Gastrocnemius medialis (tissue), 4 donors: ENCODE data around the gene RNF223.

ENCODE experiments used
- CTCF ChIP-seq, 5 experiments: fragments of 450-650 bp in 3 of 5; fragments of 200-600 bp in 2 of 5; sonication (generic) in 2 of 5; IDR thresholded peaks in 4 of 5; conservative IDR thresholded peaks in 1 of 5; 1 replicate in 4 of 5; 2 replicates in 1 of 5; pipeline ENCODE4 v1.5.1; 2016 to 2019; ENCODE audit warnings: antibody characterized with exemption in 5 of 5, mild to moderate bottlenecking in 3 of 5, moderate library complexity in 3 of 5
- POLR2A ChIP-seq, 2 donors: fragments of 450-650 bp; IDR thresholded peaks; one replicate each; pipeline ENCODE4 v1.6.1; 2017; ENCODE audit warnings: antibody characterized with exemption in 2 of 2, mild to moderate bottlenecking in 2 of 2, moderate library complexity in 2 of 2

- TF ChIP-seq CTCF (IDR thresholded peaks at IDR 0.05 in 4 of 5, conservative IDR thresholded peaks at IDR 0.05 in 1 of 5) (no peak), POLR2A (IDR thresholded peaks at IDR 0.05) (no peak)
Observed at GRCh38 chr1:1051127-1051810, 22.8 kb downstream of the RNF223 start.
